GM23338 (cell line): ENCODE results near the gene ST6GALNAC1. TPM values are rescaled to one million over a fixed set of nuclear protein-coding genes. Genes with fewer than 3 reads are reported as not detected.

Source experiments
- ATAC-seq: fragments of 200-7000 bp; cut with Tn5 transposase; 3 replicates; pipeline ENCODE4 v1.9.1; 2020
- DNase-seq: peaks from one replicate; pipeline ENCODE4 v3.0.0-alpha.2; 2015; ENCODE audit warnings: low spot score
- H2AFZ ChIP-seq: fragments of 200-600 bp; sonication (generic); 2 replicates; pipeline ENCODE4 v1.8.0; 2016; ENCODE audit warnings: antibody characterized with exemption, mild to moderate bottlenecking, moderate library complexity
- H3F3A ChIP-seq: fragments of 200-600 bp; sonication (generic); replicated peaks from 2 replicates; pipeline ENCODE4 v1.8.0; 2017; ENCODE audit warnings: antibody characterized with exemption, mixed run types, low read depth
- H3K27ac ChIP-seq: fragments of 200-600 bp; sonication (generic); 2 replicates; pipeline ENCODE4 v1.6.1; 2016; ENCODE audit warnings: low read depth
- H3K27me3 ChIP-seq: fragments of 200-600 bp; sonication (generic); 2 replicates; pipeline ENCODE4 v1.8.0; 2016; ENCODE audit warnings: mild to moderate bottlenecking, mixed run types, moderate library complexity; ENCODE audit not compliant: insufficient read depth
- H3K36me3 ChIP-seq: fragments of 200-600 bp; sonication (generic); 2 replicates; pipeline ENCODE4 v1.8.0; 2016; ENCODE audit warnings: mild to moderate bottlenecking; ENCODE audit not compliant: insufficient read depth
- H3K4me1 ChIP-seq: fragments of 200-600 bp; sonication (generic); 2 replicates; pipeline ENCODE4 v1.8.0; 2016; ENCODE audit warnings: mild to moderate bottlenecking, moderate library complexity; ENCODE audit not compliant: insufficient read depth
- H3K4me2 ChIP-seq: fragments of 200-600 bp; sonication (generic); 2 replicates; pipeline ENCODE4 v1.7.1; 2017; ENCODE audit warnings: mixed run types
- H3K4me3 ChIP-seq: fragments of 200-600 bp; sonication (generic); 2 replicates; pipeline ENCODE4 v1.6.1; 2016; ENCODE audit warnings: mixed run types
- H3K79me2 ChIP-seq: fragments of 200-600 bp; sonication (generic); replicated peaks from 2 replicates; pipeline ENCODE4 v1.8.0; 2017; ENCODE audit warnings: mild to moderate bottlenecking; ENCODE audit not compliant: insufficient read depth
- H3K9me2 ChIP-seq: fragments of 200-600 bp; sonication (generic); 2 replicates; pipeline ENCODE4 v1.8.0; 2017; ENCODE audit not compliant: insufficient read depth
- H4K20me1 ChIP-seq: fragments of 200-600 bp; sonication (generic); replicated peaks from 2 replicates; pipeline ENCODE4 v1.8.0; 2017; ENCODE audit warnings: mild to moderate bottlenecking; ENCODE audit not compliant: insufficient read depth
- H3K27ac Mint-ChIP-seq: 2 replicates; pipeline ENCODE4 v1.8.0; 2020; ENCODE audit warnings: inconsistent platforms, mild to moderate bottlenecking, moderate library complexity, mixed read lengths
- H3K27me3 Mint-ChIP-seq: 3 replicates; pipeline ENCODE4 v1.8.0; 2022; ENCODE audit warnings: low read depth, mild to moderate bottlenecking, moderate library complexity, mixed read lengths, inconsistent platforms; ENCODE audit not compliant: insufficient read depth, poor library complexity
- H3K36me3 Mint-ChIP-seq: 3 replicates; pipeline ENCODE4 v1.8.0; 2021; ENCODE audit warnings: low read depth, mild to moderate bottlenecking, inconsistent platforms, moderate library complexity, mixed read lengths
- H3K4me1 Mint-ChIP-seq: 3 replicates; pipeline ENCODE4 v1.8.0; 2020; ENCODE audit warnings: mild to moderate bottlenecking, inconsistent platforms, mixed read lengths
- H3K4me3 Mint-ChIP-seq: 3 replicates; pipeline ENCODE4 v1.8.0; 2021; ENCODE audit warnings: moderate library complexity, mild to moderate bottlenecking, inconsistent platforms, mixed read lengths
- H3K9me3 Mint-ChIP-seq: 3 replicates; pipeline ENCODE4 v1.8.0; 2020; ENCODE audit warnings: moderate library complexity, mild to moderate bottlenecking, inconsistent platforms, mixed read lengths
- CREB1 ChIP-seq: fragments of 250-450 bp; sonication (Bioruptor Pico); IDR thresholded peaks from 2 replicates; pipeline ENCODE4 v1.5.0; 2020; ENCODE audit warnings: low read depth, mild to moderate bottlenecking, moderate library complexity
- CTCF ChIP-seq, 2 experiments: fragments of 200-600 bp in 1 of 2; sonication (generic) in 1 of 2; conservative IDR thresholded peaks; 2 replicates each; pipeline versions ENCODE4 v1.5.1 to v1.6.1; 2016 to 2017; ENCODE audit warnings: antibody characterized with exemption in 2 of 2, low read depth in 2 of 2, mild to moderate bottlenecking in 2 of 2, moderate library complexity in 1 of 2
- ETS1 ChIP-seq: IDR thresholded peaks from 2 replicates; pipeline ENCODE4 v1.6.1; 2016; ENCODE audit warnings: antibody characterized with exemption
- EZH2 ChIP-seq: fragments of 200-600 bp; sonication (generic); IDR thresholded peaks from one replicate; pipeline ENCODE4 v1.8.0; 2017; ENCODE audit warnings: antibody characterized with exemption, mild to moderate bottlenecking, low read depth; ENCODE audit not compliant: unreplicated experiment
- EZH2phosphoT487 ChIP-seq: fragments of 200-600 bp; sonication (generic); IDR thresholded peaks from one replicate; pipeline ENCODE4 v1.8.1; 2018; ENCODE audit warnings: antibody characterized with exemption; ENCODE audit not compliant: unreplicated experiment
- JUNB ChIP-seq: IDR thresholded peaks from one replicate; pipeline ENCODE4 v1.6.1; 2016; ENCODE audit warnings: antibody characterized with exemption; ENCODE audit not compliant: unreplicated experiment
- NANOG ChIP-seq: IDR thresholded peaks from 2 replicates; pipeline ENCODE4 v1.6.1; 2016; ENCODE audit warnings: antibody characterized with exemption, borderline replicate concordance
- POLR2AphosphoS5 ChIP-seq: IDR thresholded peaks from 2 replicates; pipeline ENCODE4 v1.6.1; 2016; ENCODE audit warnings: antibody characterized with exemption, low read depth
- REST ChIP-seq: IDR thresholded peaks from one replicate; pipeline ENCODE4 v1.6.1; 2018; ENCODE audit warnings: antibody characterized with exemption; ENCODE audit not compliant: unreplicated experiment
- STAT1 ChIP-seq: IDR thresholded peaks from one replicate; pipeline ENCODE4 v1.6.1; 2016; ENCODE audit warnings: antibody characterized with exemption; ENCODE audit not compliant: unreplicated experiment
- ZNF114 ChIP-seq: fragments of 250-450 bp; sonication (Bioruptor Pico); IDR thresholded peaks from 2 replicates; pipeline ENCODE4 v1.5.0; 2020; ENCODE audit warnings: mild to moderate bottlenecking, moderate library complexity
- ZNF331 ChIP-seq: fragments of 250-450 bp; sonication (Bioruptor Pico); IDR thresholded peaks from 2 replicates; pipeline ENCODE4 v1.5.0; 2020; ENCODE audit warnings: low read depth, mild to moderate bottlenecking, moderate library complexity
- ZNF462 ChIP-seq: fragments of 250-450 bp; sonication (Bioruptor Pico); IDR thresholded peaks from 2 replicates; pipeline ENCODE4 v1.5.0; 2020; ENCODE audit warnings: mild to moderate bottlenecking, moderate library complexity
- polyA plus RNA-seq: library from polyadenylated mRNA; unstranded; fragments of >200 nt; fragmentation: Nextera tagmentation; extraction: Ambion mirVana; gene quantifications from 2 replicates; pipeline ENCODE4 v1.2.1, GENCODE V29; 2016
- total RNA-seq: library from RNA; depleted of rRNA; stranded (reverse); fragments of >200 nt; shearing (Covaris generic); gene quantifications from 2 replicates; pipeline ENCODE4 v1.2.3, GENCODE V29; 2014

The ST6GALNAC1 gene
- total and polyA plus RNA-seq, 2 experiments from 2014 or later, result not detected

- no peak for DNase-seq
- H3K4me3 Mint-ChIP-seq, result no peak overlapping the region
- H3K4me1 Mint-ChIP-seq, result peaks cover 20% of the 10 kb centered on the region
- H3K27ac Mint-ChIP-seq, result no peak overlapping the region
- no peak for TF ChIP-seq EZH2phosphoT487
- no peak for TF ChIP-seq CREB1 (CRISPR knock-in tag)
- no peak for TF ChIP-seq NANOG
- TF ChIP-seq ZNF462, result no peak
- no peak for TF ChIP-seq STAT1
- no peak for TF ChIP-seq POLR2AphosphoS5
- no peak for TF ChIP-seq ZNF114
- TF ChIP-seq REST, result no peak
- TF ChIP-seq ETS1, result no peak
- TF ChIP-seq EZH2, result no peak
- no peak for TF ChIP-seq ZNF331 (CRISPR knock-in tag)
- TF ChIP-seq JUNB, result no peak
- TF ChIP-seq CTCF (conservative IDR thresholded peaks at IDR 0.05; ENCODE audit: low read depth in 2 of 2), result no peak
- H3K27ac ChIP-seq, result no peak overlapping the region
- H4K20me1 ChIP-seq, result no peaks in the 10 kb centered on the region
- H3K4me3 ChIP-seq, result no peak overlapping the region
- no peaks in the 10 kb centered on the region for H3K9me3 Mint-ChIP-seq
- no peaks in the 10 kb centered on the region for H3K36me3 Mint-ChIP-seq
- H3K79me2 ChIP-seq, result no peaks in the 10 kb centered on the region
- H2AFZ ChIP-seq, result no peak overlapping the region
- H3K36me3 ChIP-seq, result no peaks in the 10 kb centered on the region
- peaks cover 9% of the 10 kb centered on the region; the same call in 1 of the 2 replicates for H3K9me2 ChIP-seq
- no peak for ATAC-seq
- H3K27me3 ChIP-seq, result no peaks in the 10 kb centered on the region
- H3K4me2 ChIP-seq, result no peak overlapping the region
- peaks cover 8% of the 10 kb centered on the region for H3K27me3 Mint-ChIP-seq
- H3K4me1 ChIP-seq, result peaks cover 14% of the 10 kb centered on the region
- H3F3A ChIP-seq, result no peaks in the 10 kb centered on the region
Observed at GRCh38 chr17:76642032-76642561, 1.5 kb downstream of the ST6GALNAC1 start.
